HG03175 (cell line): ENCODE measurements around the gene PRKD3.
"Not testable (repeated sequence)": the region's sequence is repeated elsewhere in the genome, so short reads cannot be mapped to it uniquely, and the experiment has no call there.

Experiments used
- ATAC-seq: cut with Tn5 transposase; IDR thresholded peaks from one replicate; pipeline ENCODE4 v1.9.1; 2021; ENCODE audit warnings: mild to moderate bottlenecking, moderate library complexity; ENCODE audit not compliant: unreplicated experiment

The PRKD3 gene

GRCh38 chr2:37317746-37318145 is 6.9 kb downstream of the PRKD3 start:
- no peak for ATAC-seq

- ATAC-seq = no peak
Observed at GRCh38 chr2:37316181-37316580, 8.5 kb downstream of the PRKD3 start.

DNA sequence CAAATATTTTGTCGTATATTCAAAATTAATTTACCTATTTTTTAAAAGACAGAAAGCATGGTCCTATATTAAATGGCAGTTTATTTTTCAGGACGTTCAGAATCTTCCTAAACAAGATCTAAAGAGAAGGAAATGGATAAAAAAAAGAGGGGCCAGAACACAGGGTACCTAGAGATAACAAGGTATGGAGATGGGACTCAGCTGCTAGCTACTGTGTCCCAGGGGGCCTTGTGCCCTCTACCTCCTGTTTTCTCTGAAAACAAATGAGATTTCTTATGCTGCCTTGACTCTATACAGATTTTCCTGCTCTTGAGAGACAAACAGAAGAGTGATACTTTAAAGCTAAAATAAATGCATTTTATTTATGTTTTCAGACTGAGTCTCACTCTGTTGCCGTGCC is 9.3 kb downstream of the PRKD3 start:
- no peak for ATAC-seq

DNA sequence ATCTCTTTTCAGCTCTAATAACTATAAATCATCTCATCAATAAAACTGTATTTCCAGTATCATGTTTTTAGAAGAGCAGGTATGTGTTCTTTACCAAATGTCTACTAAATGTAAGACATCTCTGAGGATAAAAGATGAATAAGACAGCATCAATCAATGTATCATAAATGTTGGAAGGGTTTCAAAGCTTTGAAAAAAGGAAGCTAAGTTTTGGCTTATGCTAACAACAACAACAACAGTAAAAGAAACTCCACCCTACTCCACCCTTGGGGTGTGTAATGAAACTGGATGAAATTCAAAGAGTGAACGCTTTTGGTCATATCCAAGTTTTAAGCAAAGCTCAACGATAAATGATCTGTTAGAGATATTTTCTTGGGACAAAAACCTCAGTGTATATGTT is 17.1 kb downstream of the PRKD3 start:
- ATAC-seq = no peak

GRCh38 chr2:37306024-37306423 is 18.6 kb downstream of the PRKD3 start:
- ATAC-seq = no peak

DNA sequence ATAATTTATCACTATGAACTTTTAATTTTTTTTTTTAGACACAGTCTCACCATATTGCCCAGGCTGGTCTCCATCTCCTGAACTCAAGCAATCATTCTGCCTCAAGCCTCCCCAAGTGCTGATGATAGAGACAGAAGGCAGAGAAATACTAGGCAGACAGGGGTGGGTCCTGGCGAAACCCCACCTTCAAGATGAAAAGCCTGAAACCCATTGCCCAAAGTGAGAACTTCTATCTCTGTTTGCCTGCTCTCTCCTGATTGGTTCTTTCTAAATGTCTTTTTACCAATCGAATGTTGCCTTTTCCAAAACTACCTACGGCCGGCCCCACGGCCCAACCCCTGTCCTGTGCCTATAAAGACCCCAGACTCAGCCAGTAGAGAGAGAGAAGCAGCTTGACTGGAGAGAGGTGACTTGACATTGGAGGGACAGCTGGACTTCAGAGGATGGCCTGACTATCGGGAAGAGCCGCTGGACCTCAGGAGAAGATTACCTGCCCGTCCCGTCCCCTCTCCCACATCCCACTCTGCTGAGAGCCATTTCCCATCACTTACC is 21.9 kb downstream of the PRKD3 start:
- no peak for ATAC-seq

DNA sequence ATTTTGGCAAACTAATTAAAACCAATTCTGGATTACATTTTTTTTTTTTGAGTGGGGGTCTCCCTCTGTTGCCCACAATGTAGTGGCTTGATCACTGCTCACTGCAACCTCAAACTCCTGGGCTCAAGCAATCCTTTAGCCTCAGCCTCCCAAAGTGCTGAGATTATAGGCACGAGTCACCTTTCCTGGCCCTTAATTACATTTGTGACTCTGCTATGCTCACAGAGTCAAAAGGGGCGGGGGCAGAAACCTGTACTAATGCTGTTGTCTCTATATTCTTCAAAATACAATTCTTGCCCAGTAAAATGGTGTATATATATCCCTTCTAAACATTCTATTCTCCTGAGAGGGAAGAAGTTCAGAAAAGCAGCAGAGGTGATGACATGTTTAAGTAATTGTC is 23.2 kb downstream of the PRKD3 start:
- no peak for ATAC-seq

DNA sequence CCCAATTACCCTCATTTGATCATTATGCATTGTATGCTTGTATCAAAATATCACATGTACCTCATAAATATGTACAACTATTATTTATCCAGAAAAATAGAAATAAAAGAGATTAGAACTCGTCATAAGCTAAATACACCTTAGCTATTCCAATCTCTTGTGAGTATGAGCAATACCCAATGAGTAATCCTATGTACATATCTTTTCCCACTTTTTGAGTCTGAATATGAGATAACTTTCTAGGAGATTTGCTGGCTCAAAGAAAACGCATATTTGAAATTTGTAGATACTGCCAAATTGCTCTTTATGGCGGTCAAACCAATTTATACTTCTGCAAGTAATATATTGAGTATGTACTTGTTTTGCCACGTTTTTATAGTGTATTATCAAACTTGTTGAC is 24.1 kb downstream of the PRKD3 start:
- no peak for ATAC-seq

DNA sequence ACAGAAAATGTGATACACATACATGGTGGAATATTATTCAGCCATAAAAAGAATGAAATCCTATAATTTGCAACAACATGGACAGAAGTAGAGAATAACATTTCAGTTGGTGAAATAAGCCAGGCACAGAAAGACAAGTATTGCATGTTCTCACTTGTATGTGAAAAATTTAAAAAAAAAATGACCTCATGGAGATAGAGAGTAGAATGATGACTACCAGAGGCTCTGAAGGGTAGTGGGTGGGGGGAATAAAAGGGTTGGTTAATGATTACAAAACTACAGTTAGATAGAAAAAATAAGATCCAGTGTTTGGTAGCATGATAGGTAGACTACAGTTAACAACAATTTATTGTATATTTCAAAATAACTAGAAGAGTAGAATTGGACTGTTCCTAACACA is 24.5 kb downstream of the PRKD3 start:
- ATAC-seq = no peak

- ATAC-seq = no peak
Observed at GRCh38 chr2:37297632-37298031, 27.0 kb downstream of the PRKD3 start.

DNA sequence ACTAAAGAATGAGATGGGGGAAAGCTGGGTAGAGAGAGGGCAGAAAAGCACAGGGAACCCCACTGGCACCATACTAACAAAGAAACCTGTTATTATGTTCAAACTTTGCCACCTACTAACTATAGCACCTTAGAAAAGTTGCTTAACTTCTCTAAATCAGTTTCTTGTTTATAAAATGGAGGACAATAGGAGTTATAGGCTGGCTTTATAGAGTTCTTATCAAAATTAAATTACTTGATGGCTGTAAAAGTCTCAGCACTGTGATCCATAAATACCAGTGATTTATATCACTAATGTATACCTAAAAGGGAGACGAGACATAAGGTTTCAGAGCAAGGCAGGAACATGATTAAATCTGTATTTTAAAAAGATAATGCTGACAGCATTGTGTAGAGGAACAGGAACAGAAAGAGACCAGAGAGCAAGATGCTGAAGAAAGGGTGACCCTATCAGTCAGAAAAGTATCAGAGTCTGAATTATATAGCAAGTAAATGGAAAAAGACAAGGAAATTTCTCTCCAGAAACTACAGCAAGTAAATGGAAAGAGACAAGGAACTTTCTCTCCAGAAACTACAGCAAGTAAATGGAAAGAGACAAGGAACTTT is 29.1 kb downstream of the PRKD3 start:
- no peak for ATAC-seq

GRCh38 chr2:37294858-37295257 is 29.8 kb downstream of the PRKD3 start:
- not testable (repeated sequence) for ATAC-seq

DNA sequence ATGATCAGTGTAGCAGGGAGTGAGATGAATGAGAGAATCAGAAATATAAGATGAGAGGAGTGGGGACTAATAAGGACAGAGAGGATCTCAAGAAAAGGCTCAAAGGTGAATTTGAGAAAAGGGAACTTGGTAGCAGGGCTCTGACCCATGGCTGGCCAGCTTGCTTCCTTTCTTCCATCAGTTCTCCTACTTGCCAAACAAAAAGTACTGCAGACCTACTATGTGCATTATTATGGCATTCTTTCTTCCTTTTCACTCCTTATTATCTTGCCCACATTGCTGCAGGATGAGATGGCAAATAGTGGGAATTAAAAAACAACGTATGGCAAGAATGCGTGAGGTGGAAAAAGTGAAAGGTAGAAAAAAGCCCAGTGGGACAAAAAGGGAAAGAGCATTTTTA is 33.0 kb downstream of the PRKD3 start:
- ATAC-seq = no peak

- no peak for ATAC-seq
Observed at GRCh38 chr2:37287966-37288365, 36.7 kb downstream of the PRKD3 start.

GRCh38 chr2:37284381-37284780 is 40.3 kb downstream of the PRKD3 start:
- ATAC-seq = no peak

DNA sequence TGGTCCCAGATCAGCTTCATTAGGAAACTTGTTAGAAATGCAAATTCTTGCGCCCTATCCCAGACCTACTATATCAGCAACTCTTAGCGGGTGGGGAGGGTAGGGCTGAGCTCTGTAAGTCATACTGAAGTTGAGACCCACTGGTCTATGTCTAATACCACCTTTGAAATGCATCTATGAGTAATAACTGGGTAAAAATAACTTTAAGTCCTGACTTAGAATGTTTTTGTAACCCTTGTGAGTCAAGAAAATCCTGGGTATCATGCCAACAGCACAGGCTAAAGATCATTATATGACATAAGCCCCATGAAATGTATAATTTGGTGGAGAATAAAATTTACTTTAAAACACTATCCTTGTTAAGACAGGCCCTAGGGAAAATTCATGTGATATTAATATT is 41.4 kb downstream of the PRKD3 start:
- ATAC-seq = no peak

DNA sequence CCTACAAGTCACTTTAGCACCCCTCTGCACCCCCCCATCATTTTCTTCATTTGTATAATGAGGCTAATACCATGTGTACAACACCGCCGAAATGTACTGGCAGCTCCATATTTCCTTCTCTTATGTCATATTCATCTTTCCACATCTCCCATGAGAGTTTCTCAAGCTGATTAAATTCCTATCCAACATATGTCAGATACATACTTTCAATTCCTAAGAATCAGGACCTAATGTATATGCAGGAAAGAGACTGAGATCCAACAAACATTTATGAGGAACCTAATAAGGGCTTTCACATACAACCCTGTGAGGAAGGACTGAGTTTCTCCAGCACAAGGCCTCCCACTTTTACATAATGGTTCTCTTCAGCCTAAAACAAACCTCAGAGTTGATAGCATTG is 41.9 kb downstream of the PRKD3 start:
- no peak for ATAC-seq

GRCh38 chr2:37281916-37282315 is 42.7 kb downstream of the PRKD3 start:
- ATAC-seq = no peak

DNA sequence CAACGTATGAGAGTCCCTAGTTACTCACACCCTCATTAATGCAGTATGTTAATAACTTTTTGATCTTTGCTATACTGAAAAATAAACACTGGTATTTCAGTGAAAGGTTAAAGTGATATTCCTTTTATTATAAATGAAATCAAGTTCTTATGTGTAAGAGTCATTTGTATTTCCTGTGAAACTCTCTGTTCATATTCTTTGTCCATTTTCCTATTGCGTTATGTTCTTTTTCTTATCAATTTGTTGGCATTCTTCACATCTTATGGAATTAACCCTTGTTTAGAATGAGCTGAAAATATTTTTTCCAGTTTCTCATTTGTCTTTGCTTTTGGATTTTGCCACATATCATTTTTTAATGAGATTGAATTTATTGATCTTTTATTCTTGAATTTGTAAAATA is 48.3 kb downstream of the PRKD3 start:
- ATAC-seq = no peak
